Measurements from ENCODE around the gene SRP19. TPM values are rescaled to one million over a fixed set of nuclear protein-coding genes. Genes with fewer than 3 reads are reported as not detected.

SRP19 gene
- total RNA-seq, 4 donors from 2014 or later, result 15.7 to 58.6 (median 40.6) TPM

GRCh38 chr5:112823181-112823580 lies 37.9 kb upstream of the SRP19 start:
- Histone ChIP-seq H3K4me3 (no peak overlapping the region), H3K4me1 (no peaks in the 10 kb centered on the region), H3K27ac (no peak overlapping the region), H3K9me3 (no peaks in the 10 kb centered on the region), H3K27me3 (no peaks in the 10 kb centered on the region), H3K36me3 (peaks cover 0 to 54% (median 7%) of the 10 kb centered on the region in 4 donors)
- WGBS, 2 donors (ENCODE audit: low coverage in 1 of 2), result 80 to 98% methylated on average over 1 to 2 of the region's 2 CpGs
- intact Hi-C loops (cut with DNase I; ENCODE audit: low total_unique reads), result no loop called here
- DNase-seq, result no peak
- in situ Hi-C loops (cut with MboI; ENCODE audit: low pct_ligation_motif_present in 1 of 4, low pct_unique_long_range_greater_than_20kb in 1 of 4, low sequenced_read_pairs in 3 of 4), result no loop called here
- TF ChIP-seq POLR2AphosphoS5 (IDR thresholded peaks at IDR 0.05) (no peak), POLR2A (IDR thresholded peaks at IDR 0.05) (no peak), EP300 (IDR thresholded peaks at IDR 0.05; ENCODE audit: low read depth) (no peak)
- TF ChIP-seq, protein P1, sequence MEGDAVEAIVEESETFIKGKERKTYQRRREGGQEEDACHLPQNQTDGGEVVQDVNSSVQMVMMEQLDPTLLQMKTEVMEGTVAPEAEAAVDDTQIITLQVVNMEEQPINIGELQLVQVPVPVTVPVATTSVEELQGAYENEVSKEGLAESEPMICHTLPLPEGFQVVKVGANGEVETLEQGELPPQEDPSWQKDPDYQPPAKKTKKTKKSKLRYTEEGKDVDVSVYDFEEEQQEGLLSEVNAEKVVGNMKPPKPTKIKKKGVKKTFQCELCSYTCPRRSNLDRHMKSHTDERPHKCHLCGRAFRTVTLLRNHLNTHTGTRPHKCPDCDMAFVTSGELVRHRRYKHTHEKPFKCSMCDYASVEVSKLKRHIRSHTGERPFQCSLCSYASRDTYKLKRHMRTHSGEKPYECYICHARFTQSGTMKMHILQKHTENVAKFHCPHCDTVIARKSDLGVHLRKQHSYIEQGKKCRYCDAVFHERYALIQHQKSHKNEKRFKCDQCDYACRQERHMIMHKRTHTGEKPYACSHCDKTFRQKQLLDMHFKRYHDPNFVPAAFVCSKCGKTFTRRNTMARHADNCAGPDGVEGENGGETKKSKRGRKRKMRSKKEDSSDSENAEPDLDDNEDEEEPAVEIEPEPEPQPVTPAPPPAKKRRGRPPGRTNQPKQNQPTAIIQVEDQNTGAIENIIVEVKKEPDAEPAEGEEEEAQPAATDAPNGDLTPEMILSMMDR (IDR thresholded peaks at IDR 0.05), result no peak

- Histone ChIP-seq H3K4me1 (no peaks in the 10 kb centered on the region), H3K27ac (no peak overlapping the region), H3K4me3 (no peak overlapping the region), H3K27me3 (no peaks in the 10 kb centered on the region), H3K36me3 (peaks cover 0 to 55% (median 9%) of the 10 kb centered on the region in 4 donors), H3K9me3 (no peaks in the 10 kb centered on the region)
- WGBS, 2 donors (ENCODE audit: low coverage in 1 of 2), result 94 to 98% methylated on average over 2 of the region's 2 CpGs
- TF ChIP-seq POLR2A (IDR thresholded peaks at IDR 0.05) (no peak), POLR2AphosphoS5 (IDR thresholded peaks at IDR 0.05) (no peak), EP300 (IDR thresholded peaks at IDR 0.05; ENCODE audit: low read depth) (no peak)
- TF ChIP-seq, protein P1 (IDR thresholded peaks at IDR 0.05), result no peak
- intact Hi-C loops (cut with DNase I; ENCODE audit: low total_unique reads), result no loop called here
- in situ Hi-C loops (cut with MboI; ENCODE audit: low pct_ligation_motif_present in 1 of 4, low pct_unique_long_range_greater_than_20kb in 1 of 4, low sequenced_read_pairs in 3 of 4), result no loop called here
- no peak for DNase-seq
These were observed 37.4 kb upstream of the SRP19 start for GRCh38 chr5:112823656-112824055.

GRCh38 chr5:112824197-112824596 lies 36.9 kb upstream of the SRP19 start:
- Histone ChIP-seq H3K27me3 (no peaks in the 10 kb centered on the region), H3K9me3 (no peaks in the 10 kb centered on the region), H3K4me3 (no peak overlapping the region), H3K36me3 (peaks cover 0 to 54% (median 9%) of the 10 kb centered on the region in 4 donors), H3K27ac (no peak overlapping the region), H3K4me1 (no peaks in the 10 kb centered on the region)
- in situ Hi-C loops (cut with MboI; ENCODE audit: low pct_ligation_motif_present in 1 of 4, low pct_unique_long_range_greater_than_20kb in 1 of 4, low sequenced_read_pairs in 3 of 4), result no loop called here
- no peak for TF ChIP-seq POLR2AphosphoS5 (IDR thresholded peaks at IDR 0.05)
- no peak for TF ChIP-seq POLR2A (IDR thresholded peaks at IDR 0.05)
- TF ChIP-seq, protein P1 (IDR thresholded peaks at IDR 0.05), result no peak
- no peak for TF ChIP-seq EP300 (IDR thresholded peaks at IDR 0.05; ENCODE audit: low read depth)
- no peak for DNase-seq
- intact Hi-C loops (cut with DNase I; ENCODE audit: low total_unique reads), result no loop called here

- Histone ChIP-seq H3K27me3 (no peaks in the 10 kb centered on the region), H3K4me1 (no peaks in the 10 kb centered on the region), H3K36me3 (peaks cover 0 to 31% (median 5%) of the 10 kb centered on the region in 4 donors), H3K27ac (no peak overlapping the region), H3K9me3 (no peaks in the 10 kb centered on the region), H3K4me3 (no peak overlapping the region)
- in situ Hi-C loops (cut with MboI; ENCODE audit: low pct_ligation_motif_present in 1 of 4, low pct_unique_long_range_greater_than_20kb in 1 of 4, low sequenced_read_pairs in 3 of 4), result no loop called here
- no peak for DNase-seq
- intact Hi-C loops (cut with DNase I; ENCODE audit: low total_unique reads), result no loop called here
- 68 to 89% methylated on average over 2 of the region's 2 CpGs for WGBS, 2 donors (ENCODE audit: low coverage in 1 of 2)
- TF ChIP-seq, protein P1 (IDR thresholded peaks at IDR 0.05), result no peak
- TF ChIP-seq POLR2AphosphoS5 (IDR thresholded peaks at IDR 0.05) (no peak), EP300 (IDR thresholded peaks at IDR 0.05; ENCODE audit: low read depth) (no peak), POLR2A (IDR thresholded peaks at IDR 0.05) (no peak)
These were observed 30.7 kb upstream of the SRP19 start for GRCh38 chr5:112830378-112830777.

All from transverse colon (tissue), 4 donors.